IMR-90 (cell line): ENCODE results near the gene MAGEF1. TPM values are rescaled to one million over a fixed set of nuclear protein-coding genes. Genes with fewer than 3 reads are reported as not detected.

ENCODE experiments used
- ATAC-seq: fragments of 200-7000 bp; cut with Tn5 transposase; 2 replicates; pipeline ENCODE4 v1.9.1; 2020; ENCODE audit warnings: low read depth, mild to moderate bottlenecking, moderate library complexity
- BruUV-seq: library from RNA; stranded (reverse); fragments of 400-500 nt; replicated peaks from 2 replicates; lab custom pipeline; 2021; lab: Mats Ljungman, UMichigan
- CTCF ChIA-PET: fragments of 300-600 bp; formaldehyde crosslinking; extraction: SDS; loops from one replicate; lab custom pipeline; 2021; ENCODE audit warnings: antibody characterized with exemption; lab: Yijun Ruan, JAX
- POLR2A ChIA-PET: fragments of 300-600 bp; sonication (Branson Sonifier 250); formaldehyde crosslinking; loops from one replicate; lab custom pipeline; 2022; ENCODE audit warnings: antibody characterized with exemption; ENCODE audit not compliant: unreplicated experiment; lab: Charles Lee
- DNase-seq: peaks from one replicate; pipeline ENCODE4 v3.0.0; 2013
- H2AFZ ChIP-seq: replicated peaks from 2 replicates; pipeline ENCODE3; 2013; ENCODE audit warnings: low read length, mild to moderate bottlenecking; ENCODE audit not compliant: poor library complexity
- H2AK5ac ChIP-seq: 2 replicates; pipeline ENCODE4 v1.6.1; 2013; ENCODE audit warnings: low read depth, low read length, inconsistent platforms
- H2AK9ac ChIP-seq: replicated peaks from 2 replicates; pipeline ENCODE3; 2013; ENCODE audit warnings: mild to moderate bottlenecking, low read depth, low read length, moderate library complexity; ENCODE audit not compliant: poor library complexity
- H2BK120ac ChIP-seq: 2 replicates; pipeline ENCODE4 v1.6.1; 2013; ENCODE audit warnings: low read depth, low read length, inconsistent platforms
- H2BK15ac ChIP-seq: 3 replicates; pipeline ENCODE4 v1.6.1; 2013; ENCODE audit warnings: low read depth, low read length, inconsistent platforms
- H2BK20ac ChIP-seq: 2 replicates; pipeline ENCODE4 v1.6.1; 2013; ENCODE audit warnings: low read depth, mild to moderate bottlenecking, inconsistent platforms, low read length, moderate library complexity
- H2BK5ac ChIP-seq: 2 replicates; pipeline ENCODE4 v1.6.1; 2013; ENCODE audit warnings: mild to moderate bottlenecking, low read depth, low read length, inconsistent platforms; ENCODE audit not compliant: poor library complexity, severe bottlenecking
- H3K14ac ChIP-seq: replicated peaks from 2 replicates; pipeline ENCODE4 v1.6.1; 2013; ENCODE audit warnings: low read depth, low read length, inconsistent platforms
- H3K18ac ChIP-seq: 2 replicates; pipeline ENCODE4 v1.6.1; 2013; ENCODE audit warnings: low read depth, low read length, control low read depth
- H3K23ac ChIP-seq: 2 replicates; pipeline ENCODE4 v1.6.1; 2013; ENCODE audit warnings: low read depth, low read length, inconsistent platforms
- H3K27ac ChIP-seq: 2 replicates; pipeline ENCODE4 v1.5.1; 2013; ENCODE audit warnings: mild to moderate bottlenecking, control low read depth, low read length; ENCODE audit not compliant: insufficient read depth
- H3K27me3 ChIP-seq: 2 replicates; pipeline ENCODE4 v1.6.1; 2013; ENCODE audit warnings: low read length; ENCODE audit not compliant: control insufficient read depth, insufficient read depth
- H3K36me3 ChIP-seq: 2 replicates; pipeline ENCODE4 v1.6.1; 2013; ENCODE audit warnings: low read length, mixed read lengths; ENCODE audit not compliant: control insufficient read depth, insufficient read depth
- H3K4ac ChIP-seq: 2 replicates; pipeline ENCODE4 v1.6.1; 2013; ENCODE audit warnings: low read depth, low read length, inconsistent platforms
- H3K4me1 ChIP-seq: 2 replicates; pipeline ENCODE4 v1.6.1; 2013; ENCODE audit warnings: low read length, mixed read lengths; ENCODE audit not compliant: control insufficient read depth, insufficient read depth
- H3K4me2 ChIP-seq: 2 replicates; pipeline ENCODE4 v1.6.1; 2013; ENCODE audit warnings: low read depth, mild to moderate bottlenecking, control low read depth, low read length, moderate library complexity
- H3K4me3 ChIP-seq: 2 replicates; pipeline ENCODE4 v1.5.1; 2013; ENCODE audit warnings: low read depth, mild to moderate bottlenecking, control low read depth, low read length, moderate library complexity; ENCODE audit not compliant: insufficient read depth
- H3K56ac ChIP-seq: 2 replicates; pipeline ENCODE4 v1.6.1; 2013; ENCODE audit warnings: low read length, inconsistent platforms; ENCODE audit not compliant: insufficient read depth; ENCODE audit errors: extremely low read depth
- H3K79me1 ChIP-seq, 2 experiments: 2 replicates each; pipeline ENCODE4 v1.6.1; 2013; ENCODE audit warnings: low read length in 2 of 2, inconsistent platforms in 1 of 2, low read depth in 1 of 2
- H3K9ac ChIP-seq: 2 replicates; pipeline ENCODE4 v1.6.1; 2013; ENCODE audit warnings: low read depth, low read length, control low read depth
- H3K9me1 ChIP-seq: 2 replicates; pipeline ENCODE4 v1.6.1; 2013; ENCODE audit warnings: low read length, inconsistent platforms; ENCODE audit not compliant: insufficient read depth
- H3K9me3 ChIP-seq: 2 replicates; pipeline ENCODE4 v1.6.1; 2013; ENCODE audit warnings: low read length; ENCODE audit not compliant: control insufficient read depth, insufficient read depth
- H4K20me1 ChIP-seq: 2 replicates; pipeline ENCODE4 v1.6.1; 2013; ENCODE audit warnings: low read length, inconsistent platforms; ENCODE audit not compliant: insufficient read depth
- H4K5ac ChIP-seq: 2 replicates; pipeline ENCODE4 v1.6.1; 2013; ENCODE audit warnings: mild to moderate bottlenecking, low read depth, low read length, control low read depth
- H4K8ac ChIP-seq, 2 experiments: 2 replicates each; pipeline ENCODE4 v1.6.1; 2013; ENCODE audit warnings: low read depth in 2 of 2, low read length in 2 of 2, control low read depth in 1 of 2, inconsistent platforms in 1 of 2
- H4K91ac ChIP-seq: 2 replicates; pipeline ENCODE4 v1.6.1; 2013; ENCODE audit warnings: low read depth, low read length, inconsistent platforms; ENCODE audit not compliant: insufficient read depth
- CHD1 ChIP-seq: IDR thresholded peaks from 2 replicates; pipeline ENCODE4 v1.6.1; 2012; ENCODE audit warnings: low read depth, low read length, improper control_type of control experiment
- MAFK ChIP-seq: IDR thresholded peaks from 2 replicates; pipeline ENCODE4 v1.6.1; 2012; ENCODE audit warnings: low read depth, low read length, improper control_type of control experiment
- MAZ ChIP-seq: IDR thresholded peaks from 2 replicates; pipeline ENCODE4 v1.6.1; 2012; ENCODE audit warnings: low read depth, mild to moderate bottlenecking, low read length, improper control_type of control experiment, moderate library complexity, borderline replicate concordance
- POLR2A ChIP-seq: IDR thresholded peaks from 2 replicates; pipeline ENCODE4 v1.6.1; 2012; ENCODE audit warnings: mild to moderate bottlenecking, low read depth, low read length
- RAD21 ChIP-seq: IDR thresholded peaks from 2 replicates; pipeline ENCODE4 v1.6.1; 2012; ENCODE audit warnings: low read length, improper control_type of control experiment
- SMC3 ChIP-seq: fragments of 150-350 bp; IDR thresholded peaks from 2 replicates; pipeline ENCODE4 v1.6.1; 2016; ENCODE audit warnings: low read depth, mild to moderate bottlenecking, antibody characterized with exemption, low read length, moderate library complexity
- WGBS, 2 experiments: methylation state at CpG; one replicate each; pipeline versions ENCODE4 v1.1.5 to v1.1.7; 2013; ENCODE audit warnings: missing lambda C conversion rate in 2 of 2; ENCODE audit not compliant: insufficient read length in 1 of 2; ENCODE audit errors: extremely low coverage in 2 of 2; 5-methylcytosine and 5-hydroxymethylcytosine counted together
- dilution Hi-C: fragments of 300-500 bp; cut with HindIII; formaldehyde crosslinking; loops from one replicate; pipeline ENCODE4 v1.14.3; 2018; ENCODE audit warnings: low sequenced_read_pairs; ENCODE audit not compliant: unreplicated experiment
- in situ Hi-C: fragments of 300-500 bp; cut with MboI; formaldehyde crosslinking; loops from 3 replicates; pipeline ENCODE4 v1.14.3; 2019; ENCODE audit warnings: low sequenced_read_pairs, inconsistent platforms, mixed read lengths
- intact Hi-C: fragments of 100-400 bp; cut with micrococcal nuclease; formaldehyde crosslinking; loops from 2 replicates; pipeline ENCODE4 v1.10.0; 2022
- polyA plus RNA-seq, 3 experiments: library from polyadenylated mRNA; depleted of rRNA; stranded (reverse); fragments of >200 nt; gene quantifications; 2 replicates each; pipeline ENCODE4 v1.2.3, GENCODE V29; 2012; ENCODE audit warnings: low replicate concordance in 1 of 3
- total RNA-seq: library from RNA; depleted of rRNA; stranded (reverse); fragments of >200 nt; gene quantifications from 2 replicates; pipeline ENCODE4 v1.2.3, GENCODE V29; 2012
- TF ChIP-seq, protein P1 (sequence below): conservative IDR thresholded peaks from 2 replicates; pipeline ENCODE4 v1.5.1; 2012; ENCODE audit warnings: mild to moderate bottlenecking, low read depth, low read length, improper control_type of control experiment

The MAGEF1 gene
- total and polyA plus RNA-seq, 2 of the 4 experiments (the other 2 are of a cell fraction): 10.6 to 19.4 TPM

DNA sequence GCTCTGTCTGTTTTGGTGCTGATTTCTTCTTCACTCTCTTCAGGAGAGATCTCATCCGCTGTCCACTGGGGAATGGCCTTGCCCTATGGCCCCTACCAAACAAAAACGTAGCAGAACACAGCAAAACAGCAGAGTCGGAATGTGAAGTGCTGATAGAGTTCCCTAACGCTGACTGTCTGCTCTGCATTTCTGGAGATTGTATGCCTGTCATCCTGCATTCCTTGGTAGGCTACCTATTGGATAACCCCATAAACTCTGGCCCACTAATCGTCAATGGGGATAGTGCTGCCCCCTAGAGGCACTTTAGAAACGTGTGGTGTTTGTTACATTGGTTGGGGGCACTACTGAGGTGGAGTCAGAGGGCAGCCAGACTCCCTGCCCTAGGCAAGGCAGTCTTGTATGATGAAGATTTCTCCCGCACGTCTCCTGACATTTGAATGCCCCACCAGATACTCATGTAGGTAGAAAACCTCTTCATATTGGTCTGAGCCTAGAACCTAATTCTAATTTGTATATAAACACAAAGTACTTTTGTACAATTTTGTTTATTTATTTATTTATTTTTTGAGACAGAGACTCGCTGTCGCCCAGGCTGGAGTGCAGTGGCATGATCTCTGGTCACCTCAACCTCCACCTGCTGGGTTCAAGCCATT lies 15.6 kb upstream of the MAGEF1 start:
- Histone ChIP-seq H3K9me3 (no peaks in the 10 kb centered on the region), H2AK9ac (peak overlapping the region; percentile 20), H3K79me1 (no peaks in the 10 kb centered on the region), H2AK5ac (no peak overlapping the region), H4K20me1 (no peaks in the 10 kb centered on the region), H2BK15ac (no peak overlapping the region), H4K91ac (no peak overlapping the region), H3K4ac (no peak overlapping the region), H3K14ac (no peak overlapping the region), H3K9ac (no peak overlapping the region), H4K8ac (no peak overlapping the region), H2BK5ac (no peak overlapping the region), H3K36me3 (no peaks in the 10 kb centered on the region), H3K18ac (no peak overlapping the region), H3K4me2 (no peak overlapping the region), H3K27ac (no peak overlapping the region), H3K23ac (no peak overlapping the region), H3K9me1 (no peaks in the 10 kb centered on the region), H3K4me1 (peaks cover 3% of the 10 kb centered on the region; the same call in 1 of the 2 replicates), H3K56ac (no peak overlapping the region), H4K5ac (no peak overlapping the region), H2AFZ (peak overlapping the region; percentile 9), H3K4me3 (no peak overlapping the region), H3K27me3 (peaks cover 8% of the 10 kb centered on the region), H2BK120ac (no peak overlapping the region), H2BK20ac (no peak overlapping the region)
- dilution Hi-C loops: no loop called here
- in situ Hi-C loops: no loop called here
- ATAC-seq: peak; percentile 95
- peak; percentile 72 for DNase-seq
- WGBS, 2 experiments: no CpG with 5 or more reads among the region's 10 CpGs
- BruUV-seq: no TSS peak
- POLR2A ChIA-PET: no interaction called here
- intact Hi-C loops: loop anchor here (1.0 kb wide), 1 partner anchor 166 kb away; the partner anchor contains the start of gene EPHB3
- TF ChIP-seq MAZ (peak; percentile 30; the same call in 1 of the 2 replicates), POLR2A (no peak), MAFK (no peak), CHD1 (no peak), SMC3 (peak; percentile 58), RAD21 (peak; percentile 67)
- TF ChIP-seq, protein P1, sequence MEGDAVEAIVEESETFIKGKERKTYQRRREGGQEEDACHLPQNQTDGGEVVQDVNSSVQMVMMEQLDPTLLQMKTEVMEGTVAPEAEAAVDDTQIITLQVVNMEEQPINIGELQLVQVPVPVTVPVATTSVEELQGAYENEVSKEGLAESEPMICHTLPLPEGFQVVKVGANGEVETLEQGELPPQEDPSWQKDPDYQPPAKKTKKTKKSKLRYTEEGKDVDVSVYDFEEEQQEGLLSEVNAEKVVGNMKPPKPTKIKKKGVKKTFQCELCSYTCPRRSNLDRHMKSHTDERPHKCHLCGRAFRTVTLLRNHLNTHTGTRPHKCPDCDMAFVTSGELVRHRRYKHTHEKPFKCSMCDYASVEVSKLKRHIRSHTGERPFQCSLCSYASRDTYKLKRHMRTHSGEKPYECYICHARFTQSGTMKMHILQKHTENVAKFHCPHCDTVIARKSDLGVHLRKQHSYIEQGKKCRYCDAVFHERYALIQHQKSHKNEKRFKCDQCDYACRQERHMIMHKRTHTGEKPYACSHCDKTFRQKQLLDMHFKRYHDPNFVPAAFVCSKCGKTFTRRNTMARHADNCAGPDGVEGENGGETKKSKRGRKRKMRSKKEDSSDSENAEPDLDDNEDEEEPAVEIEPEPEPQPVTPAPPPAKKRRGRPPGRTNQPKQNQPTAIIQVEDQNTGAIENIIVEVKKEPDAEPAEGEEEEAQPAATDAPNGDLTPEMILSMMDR: peak; percentile 70
- CTCF ChIA-PET: interaction anchor here (0.6 to 1.7 kb wide), 14 partner anchors 9 to 478 kb away, joined by 3 to 22 read pairs (median 4); partner anchors contain the start of gene EPHB3
